GM18861 (cell line): ENCODE results near the gene PLPPR3.

ENCODE experiments used
- ATAC-seq: cut with Tn5 transposase; IDR thresholded peaks from one replicate; pipeline ENCODE4 v1.9.1; 2021; ENCODE audit not compliant: unreplicated experiment

PLPPR3 gene

GRCh38 chr19:821825-822503 lies at the start of gene PLPPR3:
Gene PLPPR3 (minus strand): TSS chr19:821955. CDS start chr19:821559, 396 bp downstream.
- no peak for ATAC-seq

- no peak for ATAC-seq
Measured at GRCh38 chr19:870963-871401, 49.2 kb upstream of the PLPPR3 start.

GRCh38 chr19:870314-870713 lies 48.6 kb upstream of the PLPPR3 start:
- no peak for ATAC-seq

- ATAC-seq, result no peak
Measured at GRCh38 chr19:869245-870177, 47.8 kb upstream of the PLPPR3 start.

GRCh38 chr19:868458-869244 lies 46.9 kb upstream of the PLPPR3 start:
- ATAC-seq, result no peak

GRCh38 chr19:867855-868457 lies 46.2 kb upstream of the PLPPR3 start:
- ATAC-seq, result no peak

- no peak for ATAC-seq
Measured at GRCh38 chr19:867301-867793, 45.6 kb upstream of the PLPPR3 start.

GRCh38 chr19:866769-867300 lies 45.1 kb upstream of the PLPPR3 start:
- ATAC-seq, result no peak

GRCh38 chr19:863315-863620 lies 41.5 kb upstream of the PLPPR3 start:
- ATAC-seq, result no peak

- no peak for ATAC-seq
Measured at GRCh38 chr19:862581-863314, 41.0 kb upstream of the PLPPR3 start.

GRCh38 chr19:861756-862580 lies 40.2 kb upstream of the PLPPR3 start:
- ATAC-seq, result no peak

GRCh38 chr19:861141-861755 lies 39.5 kb upstream of the PLPPR3 start:
- ATAC-seq, result no peak

- ATAC-seq, result no peak
Measured at GRCh38 chr19:858868-859843, 37.4 kb upstream of the PLPPR3 start, which contains the start of gene CFD. Gene CFD (plus strand): TSS chr19:859664. CDS start chr19:859690, 26 bp downstream.

GRCh38 chr19:858284-858683 lies 36.5 kb upstream of the PLPPR3 start:
- ATAC-seq, result no peak

- ATAC-seq, result no peak
Measured at GRCh38 chr19:855566-856120, 33.9 kb upstream of the PLPPR3 start.

GRCh38 chr19:855142-855541 lies 33.4 kb upstream of the PLPPR3 start:
- ATAC-seq, result no peak

GRCh38 chr19:854549-854948 lies 32.8 kb upstream of the PLPPR3 start:
- ATAC-seq, result no peak
